Measurements from ENCODE around the gene NAGLU.

NAGLU gene

GRCh38 chr17:42563543-42563942, 27.5 kb downstream of the NAGLU start:
- in situ Hi-C loops (cut with MboI; ENCODE audit: low sequenced_read_pairs, unreplicated experiment) = no loop called here
- TF ChIP-seq, protein P1, sequence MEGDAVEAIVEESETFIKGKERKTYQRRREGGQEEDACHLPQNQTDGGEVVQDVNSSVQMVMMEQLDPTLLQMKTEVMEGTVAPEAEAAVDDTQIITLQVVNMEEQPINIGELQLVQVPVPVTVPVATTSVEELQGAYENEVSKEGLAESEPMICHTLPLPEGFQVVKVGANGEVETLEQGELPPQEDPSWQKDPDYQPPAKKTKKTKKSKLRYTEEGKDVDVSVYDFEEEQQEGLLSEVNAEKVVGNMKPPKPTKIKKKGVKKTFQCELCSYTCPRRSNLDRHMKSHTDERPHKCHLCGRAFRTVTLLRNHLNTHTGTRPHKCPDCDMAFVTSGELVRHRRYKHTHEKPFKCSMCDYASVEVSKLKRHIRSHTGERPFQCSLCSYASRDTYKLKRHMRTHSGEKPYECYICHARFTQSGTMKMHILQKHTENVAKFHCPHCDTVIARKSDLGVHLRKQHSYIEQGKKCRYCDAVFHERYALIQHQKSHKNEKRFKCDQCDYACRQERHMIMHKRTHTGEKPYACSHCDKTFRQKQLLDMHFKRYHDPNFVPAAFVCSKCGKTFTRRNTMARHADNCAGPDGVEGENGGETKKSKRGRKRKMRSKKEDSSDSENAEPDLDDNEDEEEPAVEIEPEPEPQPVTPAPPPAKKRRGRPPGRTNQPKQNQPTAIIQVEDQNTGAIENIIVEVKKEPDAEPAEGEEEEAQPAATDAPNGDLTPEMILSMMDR (IDR thresholded peaks at IDR 0.05; ENCODE audit: borderline replicate concordance, control extremely low read depth, extremely low read depth, insufficient read depth, missing control alignments) = no peak
- no peak for DNase-seq (ENCODE audit: low spot score)

DNA sequence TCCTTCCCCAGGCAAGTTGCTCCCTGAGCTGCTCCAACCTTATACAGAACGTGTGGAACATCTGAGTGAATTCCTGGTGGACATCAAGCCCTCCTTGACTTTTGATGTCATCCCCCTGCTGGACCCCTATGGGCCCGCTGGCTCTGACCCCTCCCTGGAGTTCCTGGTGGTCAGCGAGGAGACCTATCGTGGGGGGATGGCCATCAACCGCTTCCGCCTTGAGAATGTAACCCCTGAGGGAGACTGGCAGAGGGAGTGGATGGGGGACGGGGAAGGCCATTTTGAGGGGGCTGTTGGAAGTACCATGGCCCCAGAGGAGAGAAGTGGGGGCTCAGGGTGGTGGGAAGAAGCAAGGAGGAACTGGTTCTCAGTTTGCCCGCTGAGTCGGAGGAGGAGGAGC, 27.9 kb downstream of the NAGLU start:
- no peak for DNase-seq (ENCODE audit: low spot score)
- TF ChIP-seq, protein P1 (IDR thresholded peaks at IDR 0.05; ENCODE audit: borderline replicate concordance, control extremely low read depth, extremely low read depth, insufficient read depth, missing control alignments) = no peak
- in situ Hi-C loops (cut with MboI; ENCODE audit: low sequenced_read_pairs, unreplicated experiment) = no loop called here

GRCh38 chr17:42564815-42565522, 28.9 kb downstream of the NAGLU start:
- DNase-seq (ENCODE audit: low spot score) = no peak
- in situ Hi-C loops (cut with MboI; ENCODE audit: low sequenced_read_pairs, unreplicated experiment) = no loop called here
- TF ChIP-seq, protein P1 (IDR thresholded peaks at IDR 0.05; ENCODE audit: borderline replicate concordance, control extremely low read depth, extremely low read depth, insufficient read depth, missing control alignments) = no peak

- TF ChIP-seq, protein P1 (IDR thresholded peaks at IDR 0.05; ENCODE audit: borderline replicate concordance, control extremely low read depth, extremely low read depth, insufficient read depth, missing control alignments) = no peak
- in situ Hi-C loops (cut with MboI; ENCODE audit: low sequenced_read_pairs, unreplicated experiment) = no loop called here
Observed at GRCh38 chr17:42565523-42566214, 29.6 kb downstream of the NAGLU start.

GRCh38 chr17:42566215-42566882, 30.3 kb downstream of the NAGLU start:
- no peak for DNase-seq (ENCODE audit: low spot score)
- TF ChIP-seq, protein P1 (IDR thresholded peaks at IDR 0.05; ENCODE audit: borderline replicate concordance, control extremely low read depth, extremely low read depth, insufficient read depth, missing control alignments) = no peak
- in situ Hi-C loops (cut with MboI; ENCODE audit: low sequenced_read_pairs, unreplicated experiment) = no loop called here

More at GRCh38 chr17:42565523-42566214, 29.6 kb downstream of the NAGLU start:
- DNase-seq (ENCODE audit: low spot score) = no peak

GRCh38 chr17:42566883-42567573, 31.0 kb downstream of the NAGLU start, which contains the start of gene MLX:
Gene MLX (plus strand): TSS chr17:42567100. CDS start chr17:42567125, 25 bp downstream.
- TF ChIP-seq, protein P1 (IDR thresholded peaks at IDR 0.05; ENCODE audit: borderline replicate concordance, control extremely low read depth, extremely low read depth, insufficient read depth, missing control alignments) = no peak
- in situ Hi-C loops (cut with MboI; ENCODE audit: low sequenced_read_pairs, unreplicated experiment) = no loop called here
- peak; percentile 100 for DNase-seq (ENCODE audit: low spot score)

All from GM13976 (cell line).